AG04449 (cell line): ENCODE data around the gene PRKAG2.

Source experiments
- CTCF ChIA-PET: fragments of 350-600 bp; formaldehyde crosslinking; extraction: SDS; loops from one replicate; lab custom pipeline; 2021; ENCODE audit warnings: antibody characterized with exemption; lab: Yijun Ruan, JAX
- POLR2A ChIA-PET: fragments of 400-600, 350-600 bp; formaldehyde crosslinking; extraction: SDS; loops from one replicate; lab custom pipeline; 2020; ENCODE audit warnings: antibody characterized with exemption, inconsistent platforms; lab: Yijun Ruan, JAX
- DNase-seq: peaks from one replicate; pipeline ENCODE4 v3.0.0-alpha.2; 2010; ENCODE audit warnings: low read depth, low spot score
- H3K4me3 ChIP-seq: 2 replicates; pipeline ENCODE4 v1.5.1; 2011; ENCODE audit warnings: low read depth, mild to moderate bottlenecking, control low read depth, low read length
- CTCF ChIP-seq: IDR thresholded peaks from one replicate; pipeline ENCODE4 v1.5.1; 2011; ENCODE audit warnings: mild to moderate bottlenecking, moderate library complexity, low read length, control low read depth, inconsistent platforms; ENCODE audit not compliant: insufficient read depth; ENCODE audit errors: missing control alignments

The PRKAG2 gene

GRCh38 chr7:151789380-151789947, 87.5 kb downstream of the PRKAG2 start:
- CTCF ChIA-PET = interaction anchor here (1.6 kb wide), 1 partner anchor 9 kb away, joined by 7 read pairs; no protein-coding TSS in a partner anchor
- H3K4me3 ChIP-seq = no peak overlapping the region
- no peak for TF ChIP-seq CTCF
- no peak for DNase-seq
- POLR2A ChIA-PET = no interaction called here

GRCh38 chr7:151787348-151787747, 89.6 kb downstream of the PRKAG2 start:
- H3K4me3 ChIP-seq = no peak overlapping the region
- no peak for TF ChIP-seq CTCF
- CTCF ChIA-PET = interaction anchor here (2.7 kb wide), 1 partner anchor 9 kb away, joined by 7 read pairs; no protein-coding TSS in a partner anchor
- DNase-seq = no peak
- POLR2A ChIA-PET = no interaction called here

GRCh38 chr7:151786936-151787335, 90.0 kb downstream of the PRKAG2 start:
- no peak for TF ChIP-seq CTCF
- no peak overlapping the region for H3K4me3 ChIP-seq
- ChIA-PET CTCF (interaction anchor here (1.3 to 3.4 kb wide), 3 partner anchors 9 to 11 kb away, joined by 3 to 8 read pairs (median 7); no protein-coding TSS in a partner anchor), POLR2A (no interaction called here)
- DNase-seq = no peak

GRCh38 chr7:151786241-151786640, 90.7 kb downstream of the PRKAG2 start:
- ChIA-PET POLR2A (no interaction called here), CTCF (interaction anchor here (1.3 to 3.4 kb wide), 4 partner anchors 10 to 14 kb away, joined by 3 to 8 read pairs (median 5); no protein-coding TSS in a partner anchor)
- DNase-seq = no peak
- no peak for TF ChIP-seq CTCF
- no peak overlapping the region for H3K4me3 ChIP-seq

GRCh38 chr7:151785681-151785965, 91.3 kb downstream of the PRKAG2 start:
- H3K4me3 ChIP-seq = no peak overlapping the region
- POLR2A ChIA-PET = no interaction called here
- TF ChIP-seq CTCF = no peak
- CTCF ChIA-PET = interaction anchor here (1.3 to 3.4 kb wide), 4 partner anchors 9 to 15 kb away, joined by 3 to 8 read pairs (median 5); no protein-coding TSS in a partner anchor
- DNase-seq = no peak

- CTCF ChIA-PET = interaction anchor here (0.9 to 4.8 kb wide), 9 partner anchors 8 to 470 kb away, joined by 3 to 65 read pairs (median 8); no protein-coding TSS in a partner anchor
- H3K4me3 ChIP-seq = no peak overlapping the region
- POLR2A ChIA-PET = no interaction called here
- no peak for DNase-seq
- no peak for TF ChIP-seq CTCF
These were observed 91.8 kb downstream of the PRKAG2 start for GRCh38 chr7:151784853-151785680.
